ENCODE results near the gene AACS. TPM values are rescaled to one million over a fixed set of nuclear protein-coding genes. Genes with fewer than 3 reads are reported as not detected.
A peak's percentile ranks its signal among the peaks of the same experiment; 100 is the strongest.

The AACS gene
- polyA plus RNA-seq, 3 donors: 4.7 to 7.9 (median 5.1) TPM

GRCh38 chr12:125021771-125022170 lies 43.5 kb upstream of the AACS start:
- H3K36me3 ChIP-seq (replicated peaks in 1 of 2; ENCODE audit: control insufficient read depth in 1 of 2, insufficient read depth in 2 of 2, low read length in 2 of 2): peaks cover 30 to 61% of the 10 kb centered on the region in 2 donors
- H3K27ac Mint-ChIP-seq: peak overlapping the region in 2 of 7 donors; percentile 32 to 52

GRCh38 chr12:125023065-125023464 lies 42.2 kb upstream of the AACS start:
- Histone ChIP-seq H3K36me3 (replicated peaks in 1 of 2; ENCODE audit: control insufficient read depth in 1 of 2, insufficient read depth in 2 of 2, low read length in 2 of 2) (peaks cover 24 to 56% of the 10 kb centered on the region in 2 donors), H3K4me2 (replicated peaks; ENCODE audit: extremely low read depth, low read length, poor library complexity, severe bottlenecking) (no peak overlapping the region), H3K9me3 (replicated peaks in 1 of 2; ENCODE audit: control insufficient read depth in 1 of 2, insufficient read depth in 1 of 2, low read length in 2 of 2) (peaks cover 0 to 5% of the 10 kb centered on the region in 2 donors), H3K27me3 (ENCODE audit: control insufficient read depth in 2 of 2, insufficient read depth in 2 of 2, low read length in 2 of 2) (no peaks in the 10 kb centered on the region), H3K4me1 (ENCODE audit: control insufficient read depth in 1 of 2, insufficient read depth in 2 of 2, low read length in 2 of 2) (no peaks in the 10 kb centered on the region), H3K27ac (ENCODE audit: low read depth in 1 of 2, low read length in 2 of 2) (no peak overlapping the region), H3K9ac (ENCODE audit: insufficient read depth, low read length, poor library complexity, severe bottlenecking) (no peak overlapping the region), H3K79me2 (ENCODE audit: insufficient read depth, low read length) (no peaks in the 10 kb centered on the region), H2AFZ (ENCODE audit: insufficient read depth, low read depth, low read length, poor library complexity, severe bottlenecking) (no peak overlapping the region), H3K4me3 (replicated peaks in 1 of 3; ENCODE audit: low read depth in 2 of 3, low read length in 3 of 3) (no peak overlapping the region), H4K20me1 (ENCODE audit: insufficient read depth, low read length) (no peaks in the 10 kb centered on the region)
- Mint-ChIP-seq H3K27me3 (ENCODE audit: low read depth in 3 of 3) (no peaks in the 10 kb centered on the region), H3K4me3 (no peak overlapping the region), H3K4me1 (peaks cover 3% of the 10 kb centered on the region), H3K9me3 (peaks cover 0 to 8% (median 0%) of the 10 kb centered on the region in 7 donors), H3K27ac (peak overlapping the region in 1 of 7 donors; percentile 61), H3K36me3 (peaks cover 45 to 78% of the 10 kb centered on the region in 2 donors)
- DNase-seq: no peak
- intact Hi-C loops (cut with micrococcal nuclease): no loop called here
- WGBS (ENCODE audit: insufficient coverage): no CpG with 5 or more reads among the region's 2 CpGs
- TF ChIP-seq, protein P1, sequence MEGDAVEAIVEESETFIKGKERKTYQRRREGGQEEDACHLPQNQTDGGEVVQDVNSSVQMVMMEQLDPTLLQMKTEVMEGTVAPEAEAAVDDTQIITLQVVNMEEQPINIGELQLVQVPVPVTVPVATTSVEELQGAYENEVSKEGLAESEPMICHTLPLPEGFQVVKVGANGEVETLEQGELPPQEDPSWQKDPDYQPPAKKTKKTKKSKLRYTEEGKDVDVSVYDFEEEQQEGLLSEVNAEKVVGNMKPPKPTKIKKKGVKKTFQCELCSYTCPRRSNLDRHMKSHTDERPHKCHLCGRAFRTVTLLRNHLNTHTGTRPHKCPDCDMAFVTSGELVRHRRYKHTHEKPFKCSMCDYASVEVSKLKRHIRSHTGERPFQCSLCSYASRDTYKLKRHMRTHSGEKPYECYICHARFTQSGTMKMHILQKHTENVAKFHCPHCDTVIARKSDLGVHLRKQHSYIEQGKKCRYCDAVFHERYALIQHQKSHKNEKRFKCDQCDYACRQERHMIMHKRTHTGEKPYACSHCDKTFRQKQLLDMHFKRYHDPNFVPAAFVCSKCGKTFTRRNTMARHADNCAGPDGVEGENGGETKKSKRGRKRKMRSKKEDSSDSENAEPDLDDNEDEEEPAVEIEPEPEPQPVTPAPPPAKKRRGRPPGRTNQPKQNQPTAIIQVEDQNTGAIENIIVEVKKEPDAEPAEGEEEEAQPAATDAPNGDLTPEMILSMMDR (IDR thresholded peaks at IDR 0.05): no peak

More at GRCh38 chr12:125021771-125022170, 43.5 kb upstream of the AACS start:
- WGBS (ENCODE audit: insufficient coverage): 100% methylated on average over 1 of the region's 5 CpGs
- TF ChIP-seq, protein P1 (IDR thresholded peaks at IDR 0.05): no peak
- no peak overlapping the region for H3K4me3 Mint-ChIP-seq
- Histone ChIP-seq H2AFZ (ENCODE audit: insufficient read depth, low read depth, low read length, poor library complexity, severe bottlenecking) (no peak overlapping the region), H3K4me3 (replicated peaks in 1 of 3; ENCODE audit: low read depth in 2 of 3, low read length in 3 of 3) (no peak overlapping the region), H3K4me1 (ENCODE audit: control insufficient read depth in 1 of 2, insufficient read depth in 2 of 2, low read length in 2 of 2) (no peaks in the 10 kb centered on the region), H3K27ac (ENCODE audit: low read depth in 1 of 2, low read length in 2 of 2) (peak overlapping the region in 1 of 2 donors; percentile 38), H3K9ac (ENCODE audit: insufficient read depth, low read length, poor library complexity, severe bottlenecking) (no peak overlapping the region), H3K79me2 (ENCODE audit: insufficient read depth, low read length) (peaks cover 4% of the 10 kb centered on the region), H4K20me1 (ENCODE audit: insufficient read depth, low read length) (no peaks in the 10 kb centered on the region), H3K4me2 (replicated peaks; ENCODE audit: extremely low read depth, low read length, poor library complexity, severe bottlenecking) (no peak overlapping the region), H3K27me3 (ENCODE audit: control insufficient read depth in 2 of 2, insufficient read depth in 2 of 2, low read length in 2 of 2) (no peaks in the 10 kb centered on the region), H3K9me3 (replicated peaks in 1 of 2; ENCODE audit: control insufficient read depth in 1 of 2, insufficient read depth in 1 of 2, low read length in 2 of 2) (peaks cover 0 to 5% of the 10 kb centered on the region in 2 donors)
- H3K27me3 Mint-ChIP-seq (ENCODE audit: low read depth in 3 of 3): no peaks in the 10 kb centered on the region
- H3K36me3 Mint-ChIP-seq: peaks cover 50 to 74% of the 10 kb centered on the region in 2 donors
- peaks cover 3% of the 10 kb centered on the region for H3K4me1 Mint-ChIP-seq
- DNase-seq: no peak
- peaks cover 0 to 8% (median 0%) of the 10 kb centered on the region in 7 donors for H3K9me3 Mint-ChIP-seq
- intact Hi-C loops (cut with micrococcal nuclease): no loop called here
